AG09319 (cell line): ENCODE results near the gene TGFBRAP1.

ENCODE experiments used
- DNase-seq: peaks from one replicate; pipeline ENCODE4 v3.0.0-alpha.2; 2010; ENCODE audit warnings: low read depth; ENCODE audit errors: extremely low read depth
- TF ChIP-seq, protein P1 (sequence below): IDR thresholded peaks from 2 replicates; pipeline ENCODE4 v1.5.1; 2011; ENCODE audit warnings: low read depth, mild to moderate bottlenecking, inconsistent platforms, low read length, moderate library complexity

TGFBRAP1 gene

DNA sequence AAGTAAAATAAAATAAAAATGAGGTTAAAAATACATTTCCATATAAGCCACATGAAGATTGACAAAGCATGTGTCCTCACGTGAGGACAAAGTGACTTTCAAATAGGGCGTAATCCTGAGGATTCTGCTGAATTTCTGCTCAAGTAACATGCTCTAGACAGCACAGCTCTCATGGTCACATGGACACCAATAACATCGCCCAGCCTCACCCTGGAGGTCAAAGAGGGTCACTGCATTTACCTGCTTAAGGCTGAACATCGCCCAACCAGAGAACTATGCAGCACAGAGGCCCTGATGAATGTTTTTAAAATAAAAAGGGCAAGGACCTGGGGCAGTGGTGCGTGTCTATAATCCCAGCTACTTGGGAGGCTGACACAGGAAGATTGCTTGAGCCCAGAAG, 30.2 kb downstream of the TGFBRAP1 start:
- TF ChIP-seq, protein P1, sequence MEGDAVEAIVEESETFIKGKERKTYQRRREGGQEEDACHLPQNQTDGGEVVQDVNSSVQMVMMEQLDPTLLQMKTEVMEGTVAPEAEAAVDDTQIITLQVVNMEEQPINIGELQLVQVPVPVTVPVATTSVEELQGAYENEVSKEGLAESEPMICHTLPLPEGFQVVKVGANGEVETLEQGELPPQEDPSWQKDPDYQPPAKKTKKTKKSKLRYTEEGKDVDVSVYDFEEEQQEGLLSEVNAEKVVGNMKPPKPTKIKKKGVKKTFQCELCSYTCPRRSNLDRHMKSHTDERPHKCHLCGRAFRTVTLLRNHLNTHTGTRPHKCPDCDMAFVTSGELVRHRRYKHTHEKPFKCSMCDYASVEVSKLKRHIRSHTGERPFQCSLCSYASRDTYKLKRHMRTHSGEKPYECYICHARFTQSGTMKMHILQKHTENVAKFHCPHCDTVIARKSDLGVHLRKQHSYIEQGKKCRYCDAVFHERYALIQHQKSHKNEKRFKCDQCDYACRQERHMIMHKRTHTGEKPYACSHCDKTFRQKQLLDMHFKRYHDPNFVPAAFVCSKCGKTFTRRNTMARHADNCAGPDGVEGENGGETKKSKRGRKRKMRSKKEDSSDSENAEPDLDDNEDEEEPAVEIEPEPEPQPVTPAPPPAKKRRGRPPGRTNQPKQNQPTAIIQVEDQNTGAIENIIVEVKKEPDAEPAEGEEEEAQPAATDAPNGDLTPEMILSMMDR, result no peak
- DNase-seq, result no peak

DNA sequence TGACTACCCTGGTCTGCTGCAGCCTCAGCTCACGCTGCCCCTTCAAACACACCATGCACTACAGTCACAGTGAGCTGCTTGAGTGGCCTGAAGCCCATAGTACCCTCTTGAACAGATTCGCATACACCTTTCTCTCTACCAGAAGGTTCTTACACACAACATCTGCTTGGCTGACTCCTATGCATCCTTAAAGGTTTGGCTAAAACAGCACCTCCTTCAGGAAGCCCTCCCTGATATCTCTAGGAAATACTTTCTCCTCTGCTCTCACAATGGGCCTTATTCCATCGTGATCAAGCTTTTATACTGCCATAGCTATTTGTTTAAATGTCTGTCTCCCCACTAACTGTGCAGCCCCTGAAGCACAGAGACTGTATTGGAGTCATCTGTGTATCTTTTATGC, 31.5 kb downstream of the TGFBRAP1 start:
- TF ChIP-seq, protein P1, result no peak
- DNase-seq, result no peak

DNA sequence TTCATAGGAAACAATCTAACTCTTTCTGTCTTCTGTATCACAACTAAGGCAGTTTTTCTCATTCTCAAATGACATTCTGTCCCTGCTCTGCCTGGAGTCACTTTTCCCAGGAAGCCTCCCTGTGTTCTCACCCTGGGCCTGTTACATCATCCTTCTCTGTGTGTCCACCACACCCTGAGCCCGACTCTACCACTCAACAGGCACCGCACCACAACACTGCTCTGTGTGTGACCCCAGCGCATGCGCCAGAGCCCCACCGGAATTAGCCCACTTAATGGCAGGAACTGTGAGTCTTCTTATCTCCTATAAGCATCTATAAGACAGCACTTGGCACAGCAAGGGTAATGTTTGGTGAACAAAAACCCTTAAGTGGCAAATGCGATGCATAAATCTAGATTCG, 32.3 kb downstream of the TGFBRAP1 start:
- TF ChIP-seq, protein P1, result no peak
- no peak for DNase-seq

DNA sequence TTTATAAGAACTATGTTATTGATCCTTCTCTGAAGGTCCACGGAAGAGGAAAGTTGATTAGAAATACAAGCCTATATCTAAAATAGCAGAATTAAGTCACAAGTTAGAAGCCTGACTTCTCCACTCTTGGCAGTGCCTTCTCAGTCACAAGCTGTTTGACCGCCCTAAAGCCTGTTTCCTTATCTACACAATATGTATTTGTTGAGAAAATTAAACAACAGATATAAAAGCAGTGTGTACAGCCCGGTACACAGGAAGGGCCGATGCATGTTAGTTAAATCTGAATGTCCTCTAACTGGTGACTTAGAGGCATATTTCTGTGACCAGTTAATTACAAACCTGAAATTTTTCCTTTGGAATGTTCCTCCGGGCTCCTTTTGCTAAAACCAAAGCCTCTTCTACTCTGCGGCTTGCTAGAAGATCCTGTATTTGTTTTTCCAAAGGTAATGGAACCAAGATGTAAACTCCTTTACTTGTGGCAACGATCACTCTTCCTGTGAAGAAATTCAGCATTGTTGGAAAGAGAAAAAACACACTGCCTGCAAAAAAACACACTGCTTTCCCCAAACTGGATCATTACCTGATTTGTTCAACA, 33.4 kb downstream of the TGFBRAP1 start:
- TF ChIP-seq, protein P1, result no peak
- DNase-seq, result no peak

DNA sequence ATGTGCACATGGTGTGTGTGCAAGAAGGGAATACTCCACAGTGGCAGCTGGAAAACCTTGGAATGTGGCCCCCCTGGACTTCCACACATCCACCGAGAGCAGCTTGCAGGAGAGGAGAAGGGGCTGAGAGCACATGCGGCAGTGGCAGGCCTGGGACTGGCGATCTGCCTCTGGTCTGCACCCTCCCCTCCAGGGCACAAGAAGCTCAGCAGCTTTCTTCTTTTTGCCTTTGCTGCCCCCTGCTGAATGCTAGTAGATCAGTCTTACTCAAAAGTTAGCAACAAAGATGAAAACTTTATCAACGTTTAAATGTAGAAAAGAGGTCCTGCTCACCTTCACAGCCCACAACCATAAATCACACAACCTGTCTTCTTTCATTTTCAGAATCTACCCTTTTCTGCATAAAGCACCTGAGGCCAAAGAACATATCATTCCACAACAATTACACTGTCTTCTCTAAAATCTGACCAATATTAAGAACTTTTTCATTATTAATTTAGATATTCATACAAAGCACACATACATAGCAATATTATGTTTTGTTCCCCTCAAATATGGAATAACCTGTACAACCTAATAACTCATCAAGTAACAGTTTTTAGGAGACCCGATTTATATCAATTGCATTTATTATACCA, 34.6 kb downstream of the TGFBRAP1 start:
- peak; percentile 48 for DNase-seq
- TF ChIP-seq, protein P1, result peak; percentile 73

DNA sequence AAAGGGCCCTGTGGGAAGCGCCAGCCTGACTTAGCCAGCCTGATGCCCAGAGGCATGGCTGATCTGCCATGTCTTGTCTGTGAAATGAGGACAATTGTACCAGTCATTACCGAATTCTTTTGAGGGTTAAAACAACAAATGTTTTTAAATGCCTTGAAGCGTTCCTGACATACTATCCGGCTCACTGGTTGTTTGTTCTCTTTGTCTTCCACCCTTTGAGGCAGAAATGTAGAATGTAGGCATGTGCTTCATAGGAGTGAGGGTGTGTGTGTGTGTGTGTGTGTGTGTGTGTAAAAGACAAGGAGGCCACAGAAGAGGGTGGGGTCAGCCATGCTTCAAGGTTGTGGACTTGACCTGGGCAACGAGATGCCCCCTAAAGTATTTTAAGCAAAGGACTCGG, 35.5 kb downstream of the TGFBRAP1 start:
- TF ChIP-seq, protein P1, result no peak
- DNase-seq, result no peak

DNA sequence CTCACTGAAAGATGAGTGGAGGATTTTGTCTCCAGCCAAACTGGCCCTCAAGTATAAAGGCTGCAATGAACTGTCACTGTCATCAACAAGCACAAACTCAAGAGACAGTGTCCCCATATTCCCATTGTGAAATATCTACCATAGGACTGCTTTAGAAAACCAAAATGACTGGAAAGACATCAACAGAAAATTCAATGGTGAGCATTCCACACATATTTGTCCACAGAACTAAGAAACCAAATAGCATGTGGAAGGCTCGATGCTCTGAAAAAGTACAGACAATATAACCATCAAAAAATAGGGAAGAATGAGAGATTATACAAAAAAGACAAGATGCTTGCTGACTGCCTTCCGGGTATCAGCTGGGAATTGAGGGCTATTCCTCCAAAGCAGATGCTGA, 37.6 kb downstream of the TGFBRAP1 start:
- TF ChIP-seq, protein P1, result no peak
- DNase-seq, result no peak
